ENCODE measurements around the gene SLC25A22.

Gene SLC25A22

DNA sequence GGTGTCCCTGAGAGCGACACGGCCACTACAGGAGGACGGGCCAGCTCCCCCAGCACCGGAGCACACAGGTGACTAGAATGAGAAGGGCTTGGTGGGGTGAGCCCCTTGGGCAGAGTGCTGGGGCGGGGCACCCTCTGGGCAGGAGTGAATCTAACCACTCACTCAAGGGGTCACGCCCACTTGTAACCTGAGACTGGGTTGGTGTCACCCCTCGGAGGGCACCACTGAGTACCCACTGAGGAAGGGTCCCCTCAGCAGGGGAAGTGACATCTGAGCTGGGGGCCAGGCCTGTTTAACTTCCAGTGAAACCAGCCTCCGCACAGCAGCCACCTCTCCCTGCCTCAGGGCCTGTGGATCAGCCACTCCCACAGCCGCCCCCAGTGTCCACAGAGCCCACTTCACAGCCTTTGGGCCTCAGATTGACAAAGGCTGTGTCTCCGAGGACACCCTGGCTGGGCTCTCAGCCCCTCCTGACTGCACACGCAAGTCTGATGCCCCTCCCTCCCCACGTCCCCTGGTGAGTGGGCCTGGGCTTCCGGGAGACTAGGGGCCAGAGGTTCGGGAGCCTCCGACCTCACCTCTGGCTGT, 26.4 kb downstream of the SLC25A22 start:
- no peak for FAIRE-seq

- FAIRE-seq = no peak
Measured at GRCh38 chr11:770642-771616, 27.2 kb downstream of the SLC25A22 start.

DNA sequence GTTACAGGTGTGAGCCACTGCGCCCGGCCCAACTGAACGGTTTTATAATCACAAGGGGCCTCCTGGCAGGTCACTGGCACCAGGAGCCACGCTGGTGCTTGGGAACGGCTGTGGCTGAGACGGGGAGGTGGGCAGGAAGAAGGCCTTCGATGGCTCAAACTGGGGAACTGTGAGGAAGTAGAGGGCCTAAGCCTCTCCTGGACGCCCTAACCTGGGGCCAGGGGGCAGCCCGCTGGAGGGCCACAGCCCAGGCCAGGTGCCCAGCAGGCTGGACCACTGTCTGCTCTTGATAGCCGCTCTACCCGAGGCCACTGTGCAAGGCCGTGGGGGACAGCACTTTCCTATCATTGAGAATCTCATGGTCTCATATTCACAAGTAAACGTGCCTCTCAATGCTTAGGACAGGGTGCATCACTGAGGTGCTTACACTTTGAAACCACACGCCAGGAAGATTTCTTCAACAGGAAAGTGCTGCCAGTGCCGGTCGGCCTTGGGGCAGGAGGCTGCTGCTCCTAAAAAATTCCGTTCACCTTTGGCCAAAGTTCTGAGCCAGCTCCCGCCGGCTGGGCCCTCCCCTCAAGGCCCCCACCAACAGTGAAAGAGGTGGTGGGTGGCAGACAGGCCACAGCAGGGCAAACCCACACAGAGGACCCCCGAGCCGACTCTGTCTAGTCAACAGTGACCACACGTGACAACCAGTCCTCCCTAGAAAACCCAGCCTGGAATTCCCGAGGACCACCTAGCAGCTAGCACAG, 28.0 kb downstream of the SLC25A22 start:
- FAIRE-seq = no peak

- FAIRE-seq = no peak
Measured at GRCh38 chr11:767238-767637, 30.8 kb downstream of the SLC25A22 start.

- FAIRE-seq = no peak
Measured at GRCh38 chr11:766936-767210, 31.2 kb downstream of the SLC25A22 start.

DNA sequence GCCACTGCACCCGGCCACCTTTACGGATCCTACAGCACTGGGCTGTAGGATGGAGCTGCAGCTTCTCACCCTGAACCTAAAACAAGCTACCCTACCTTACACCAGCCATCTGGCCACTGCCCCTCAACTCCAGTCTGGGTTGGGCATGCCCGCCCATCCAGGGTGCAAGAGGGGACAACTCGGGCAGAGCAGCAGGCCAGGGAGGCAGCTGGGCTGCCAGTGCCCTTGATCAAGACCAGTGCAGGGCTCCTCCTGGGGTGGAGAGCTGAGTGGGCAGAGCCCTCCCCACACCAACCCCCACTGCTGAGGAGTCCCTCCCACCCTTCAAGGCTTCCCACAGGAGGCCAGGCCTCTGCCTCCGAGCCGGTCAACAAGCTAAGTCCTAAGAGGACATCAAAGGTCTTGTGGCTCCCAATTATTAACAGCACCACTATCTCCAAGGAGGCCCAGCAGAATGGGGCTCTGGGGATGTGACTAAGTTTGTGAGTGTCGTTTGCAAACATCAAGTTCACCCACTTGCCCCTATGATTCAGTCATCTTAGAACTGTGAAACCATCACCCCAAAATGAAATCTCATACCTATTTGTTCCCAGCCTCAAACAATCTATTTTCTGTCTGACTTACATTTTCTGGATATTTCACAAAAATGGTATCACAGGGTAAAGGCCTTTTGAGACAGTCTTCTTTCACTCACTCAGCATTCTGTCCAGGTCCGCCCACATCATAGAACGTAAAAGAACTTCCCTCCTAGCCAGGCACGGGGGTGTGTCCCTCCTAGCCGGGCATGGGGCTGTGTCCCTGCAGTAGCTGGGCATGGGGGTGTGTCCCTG, 31.8 kb downstream of the SLC25A22 start:
- no peak for FAIRE-seq

DNA sequence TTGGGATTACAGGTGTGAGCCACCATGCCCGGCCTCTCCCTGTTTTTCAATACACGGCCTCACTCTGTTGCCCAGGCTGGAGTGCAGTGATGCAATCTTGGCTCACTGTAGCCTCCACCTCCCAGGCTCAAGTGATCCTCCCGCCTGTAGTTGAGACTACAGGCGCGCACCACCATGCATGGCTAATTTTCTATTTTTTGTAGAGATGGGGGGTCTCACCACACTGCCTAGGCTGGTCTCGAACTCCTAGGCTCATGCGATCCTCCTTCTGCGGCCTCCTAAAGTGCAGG, 32.3 kb downstream of the SLC25A22 start:
- no peak for FAIRE-seq

DNA sequence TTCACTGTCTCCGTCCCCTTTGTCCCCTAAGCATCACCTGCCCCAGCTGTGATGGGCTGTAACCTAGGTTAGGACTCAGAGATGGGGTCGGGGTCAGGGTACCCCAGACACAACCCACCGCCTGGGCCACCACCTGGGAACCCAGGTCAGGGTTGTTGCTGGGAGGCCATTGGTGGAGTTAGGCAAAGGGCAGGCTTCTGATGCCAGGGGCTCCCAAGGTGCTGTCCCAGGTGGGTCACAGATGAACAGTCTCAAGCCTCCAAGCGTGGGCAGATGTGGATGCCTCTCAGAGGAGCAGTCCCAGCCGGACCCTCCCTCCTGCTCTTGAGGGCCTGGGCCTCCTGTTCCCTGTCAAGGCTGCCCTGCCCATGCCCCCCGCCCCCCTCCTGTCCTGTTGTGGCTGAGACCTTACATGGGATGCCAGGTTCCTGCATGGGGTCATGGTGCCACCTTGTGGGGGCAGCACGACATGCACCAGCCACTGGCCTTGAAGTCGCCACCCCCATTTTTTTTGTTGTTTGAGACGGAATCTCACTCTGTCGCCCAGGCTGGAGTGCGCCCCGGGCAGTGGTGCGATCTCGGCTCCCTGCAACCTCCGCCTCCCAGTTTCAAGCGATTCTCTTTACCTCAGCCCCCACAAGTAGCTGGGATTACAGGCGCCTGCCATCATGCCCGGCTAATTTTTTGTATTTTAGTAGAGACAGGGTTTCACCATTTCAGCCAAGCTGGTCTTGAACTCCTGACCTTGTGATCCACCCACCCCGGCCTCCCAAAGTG, 32.9 kb downstream of the SLC25A22 start:
- FAIRE-seq = no peak

- FAIRE-seq = no peak
Measured at GRCh38 chr11:764322-765024, 33.6 kb downstream of the SLC25A22 start.

DNA sequence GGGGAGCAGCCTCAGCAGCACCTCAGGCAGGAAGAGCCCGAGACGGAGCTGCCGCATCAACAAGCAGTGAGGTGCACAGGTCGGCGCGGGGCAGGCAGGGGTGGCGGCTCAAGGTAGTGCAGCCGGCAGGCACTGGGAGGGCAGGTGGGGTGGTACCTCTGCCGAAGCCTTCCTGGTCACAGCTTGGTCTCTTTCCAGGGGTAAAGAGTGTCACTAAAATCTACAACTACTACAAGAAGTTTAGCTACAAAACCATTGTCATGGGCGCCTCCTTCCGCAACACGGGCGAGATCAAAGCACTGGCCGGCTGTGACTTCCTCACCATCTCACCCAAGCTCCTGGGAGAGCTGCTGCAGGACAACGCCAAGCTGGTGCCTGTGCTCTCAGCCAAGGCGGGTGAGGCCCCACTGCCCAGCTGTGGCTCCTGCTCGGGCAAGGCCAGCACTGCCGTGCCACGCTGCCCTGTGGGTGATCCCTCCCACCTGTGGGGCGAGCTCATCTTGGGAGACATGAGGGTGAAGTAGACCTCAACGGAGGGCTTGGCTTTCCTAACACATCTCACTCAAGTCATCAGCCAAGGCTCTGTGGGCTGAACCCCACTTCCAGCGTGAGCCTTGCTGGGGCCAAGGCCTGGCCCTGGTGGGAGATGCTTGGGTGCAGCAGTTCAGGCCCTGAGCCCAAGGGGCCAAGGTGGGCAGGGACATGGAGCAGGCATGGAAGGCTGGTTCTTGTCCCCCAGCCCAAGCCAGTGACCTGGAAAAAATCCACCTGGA, 34.3 kb downstream of the SLC25A22 start:
- FAIRE-seq = no peak

DNA sequence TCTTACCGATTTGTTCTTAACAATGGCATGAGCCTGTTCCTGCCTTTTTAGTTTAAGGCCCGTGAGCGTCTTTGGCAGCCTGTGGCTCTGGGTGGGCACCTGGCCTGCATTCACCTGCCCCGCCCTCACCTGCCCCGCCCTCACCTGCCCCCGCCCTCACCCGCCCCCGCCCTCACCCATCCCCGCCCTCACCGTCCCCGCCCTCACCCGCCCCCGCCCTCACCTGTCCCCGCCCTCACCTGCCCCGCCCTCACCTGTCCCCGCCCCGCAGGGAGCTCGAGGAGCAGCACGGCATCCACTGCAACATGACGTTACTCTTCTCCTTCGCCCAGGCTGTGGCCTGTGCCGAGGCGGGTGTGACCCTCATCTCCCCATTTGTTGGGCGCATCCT, 35.0 kb downstream of the SLC25A22 start:
- FAIRE-seq = no peak

GRCh38 chr11:762421-763072, 35.5 kb downstream of the SLC25A22 start:
- FAIRE-seq = no peak

DNA sequence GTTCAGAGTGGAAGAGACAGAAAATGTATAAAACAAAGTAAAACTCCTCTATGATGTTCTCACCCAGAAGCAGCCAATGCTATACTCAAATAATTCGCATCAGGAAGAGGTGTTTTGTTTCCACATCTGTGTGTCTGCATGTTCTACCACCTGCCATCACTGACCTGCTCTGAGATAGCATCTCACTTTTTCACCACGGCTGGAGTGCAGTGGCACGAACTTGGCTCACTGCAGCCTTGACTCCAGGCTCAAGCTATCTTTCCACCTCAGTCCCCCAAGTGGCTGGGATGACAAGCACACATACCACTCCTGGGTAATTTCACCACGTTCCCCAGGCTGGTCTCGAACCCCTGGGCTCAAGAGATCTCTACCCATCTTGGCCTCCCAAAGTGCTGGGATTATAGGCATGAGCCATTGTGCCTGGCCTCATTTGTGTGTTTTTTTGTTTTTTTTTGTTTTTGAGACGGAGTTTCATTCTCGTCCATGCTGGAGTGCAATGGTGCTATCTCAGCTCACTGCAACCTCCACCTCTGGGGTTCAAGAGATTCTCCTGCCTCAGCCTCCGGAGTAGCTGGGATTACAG, 36.5 kb downstream of the SLC25A22 start:
- no peak for FAIRE-seq

- no peak for FAIRE-seq
Measured at GRCh38 chr11:760236-760635, 37.8 kb downstream of the SLC25A22 start.

DNA sequence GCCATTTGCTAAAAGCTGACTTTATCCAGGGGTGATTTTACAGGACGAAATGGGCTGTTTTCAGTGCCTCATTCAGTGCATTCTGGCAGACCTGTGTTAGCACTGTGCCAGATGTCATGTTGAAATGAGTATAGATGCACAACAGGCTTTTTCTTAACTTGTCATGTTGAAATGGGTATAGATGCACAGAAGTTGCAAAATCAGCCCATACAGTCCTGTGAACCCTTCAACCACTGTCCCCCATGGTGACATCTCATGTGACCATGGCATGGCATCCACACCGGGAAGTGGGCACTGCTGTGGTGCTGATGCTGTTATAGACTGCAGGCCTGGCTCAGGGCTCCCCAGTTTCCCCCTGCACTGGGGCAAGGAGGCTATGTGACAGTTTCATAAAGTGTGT, 48.4 kb downstream of the SLC25A22 start:
- no peak for FAIRE-seq

DNA sequence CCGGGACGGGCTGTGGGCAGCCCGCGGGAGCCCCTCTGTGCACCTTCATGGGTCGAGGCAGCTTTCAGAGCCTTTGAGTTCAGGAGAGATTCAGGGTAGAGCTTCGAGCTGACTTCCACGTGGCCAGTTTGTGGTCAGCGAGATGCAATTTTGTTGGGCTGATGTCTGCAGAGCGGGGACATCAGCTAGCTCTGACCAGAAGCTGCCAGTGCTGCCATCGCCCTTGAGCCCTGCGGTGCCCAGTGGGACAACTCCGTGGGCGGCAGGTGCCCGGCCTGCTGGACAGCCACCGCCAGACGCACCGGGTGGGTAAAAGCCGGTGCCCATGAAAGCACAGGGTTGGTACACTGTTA, 50.1 kb downstream of the SLC25A22 start:
- FAIRE-seq = no peak

DNA sequence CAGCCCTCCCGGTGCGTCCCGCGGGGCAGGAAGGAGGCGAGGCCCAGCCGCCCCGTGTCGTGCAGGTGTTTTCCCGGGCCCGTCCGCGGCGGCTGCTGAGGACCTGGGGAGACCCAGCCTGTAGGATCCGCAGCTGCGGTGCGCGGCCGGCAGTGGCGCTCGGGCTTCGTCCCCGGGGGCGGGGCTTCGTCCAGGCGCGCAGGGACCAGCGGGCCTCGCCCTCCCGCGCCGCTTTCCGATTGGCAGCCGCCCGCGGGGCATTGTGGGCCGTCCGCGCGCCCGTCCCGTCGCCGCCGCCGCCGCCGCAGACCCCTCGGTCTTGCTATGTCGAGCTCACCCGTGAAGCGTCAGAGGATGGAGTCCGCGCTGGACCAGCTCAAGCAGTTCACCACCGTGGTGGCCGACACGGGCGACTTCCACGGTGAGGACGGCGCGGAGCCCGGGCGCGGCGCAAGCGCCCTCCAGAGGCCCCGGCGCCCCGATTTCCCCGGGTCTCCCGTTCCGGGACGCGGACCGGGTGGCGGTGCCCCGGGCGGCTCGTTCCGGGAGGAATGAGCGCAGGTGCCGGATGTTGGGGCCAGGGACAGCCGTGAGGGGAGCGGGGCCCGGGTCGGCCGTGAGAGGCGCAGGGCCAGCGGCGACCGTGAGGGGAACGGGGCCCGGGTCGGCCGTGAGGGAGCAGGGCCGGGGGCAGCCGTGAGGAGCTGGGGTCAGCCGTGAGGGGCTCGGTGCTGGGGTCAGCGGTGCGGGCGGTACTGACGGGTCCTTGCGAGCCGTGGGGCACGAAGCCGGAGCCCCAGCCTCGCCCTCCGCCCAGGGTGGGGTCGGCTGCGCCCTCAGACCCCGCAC, 50.7 kb downstream of the SLC25A22 start, which contains the start of gene TALDO1:
Gene TALDO1, plus strand, starts transcription at position 307 of the 849 bp plus-strand sequence. Its CDS starts 18 bp downstream, at position 325.
- no peak for FAIRE-seq

DNA sequence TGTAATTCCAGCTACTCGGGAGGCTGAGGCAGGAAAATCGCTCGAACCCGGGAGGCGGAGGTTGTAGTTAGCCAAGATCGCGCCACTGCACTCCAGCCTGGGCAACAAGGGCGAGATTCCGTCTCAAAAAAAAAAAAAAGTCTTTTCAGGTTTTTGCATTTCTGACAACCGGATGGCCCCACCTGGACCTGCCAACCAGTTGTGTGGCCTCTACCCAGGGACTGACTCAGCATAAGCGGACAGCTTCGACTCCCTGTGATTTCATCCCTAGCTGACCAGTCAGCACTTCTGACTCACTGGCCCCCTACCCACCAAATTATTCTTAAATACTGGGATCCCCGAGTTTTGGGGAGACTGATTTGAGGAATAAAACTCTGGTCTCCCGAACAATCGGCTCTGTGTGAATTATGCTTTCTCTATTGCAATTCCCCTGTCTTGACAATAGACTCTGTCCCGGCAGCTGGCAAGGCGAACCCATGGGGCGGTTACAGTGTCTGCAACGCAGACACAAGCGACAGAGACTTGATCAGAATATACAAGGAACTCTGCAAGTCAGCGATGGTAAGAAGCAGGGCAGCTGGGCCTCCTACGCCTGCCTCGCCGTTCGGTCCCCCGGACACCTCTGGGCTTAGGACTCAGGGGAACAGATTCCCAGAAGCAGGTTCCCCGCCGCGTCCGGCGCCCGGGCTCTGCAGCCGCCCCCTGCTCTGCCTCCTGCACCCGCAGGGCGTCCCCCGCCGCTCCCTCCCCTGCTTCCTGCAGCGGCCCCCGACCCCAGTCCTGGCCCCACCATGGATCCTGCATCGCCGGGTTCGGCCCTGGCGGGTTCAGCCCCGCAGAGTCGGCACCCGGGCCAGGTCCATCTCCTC, 51.6 kb downstream of the SLC25A22 start:
- FAIRE-seq = no peak

All from endometrium (tissue), 2 donors.